GM12874 (cell line): Measurements from ENCODE around the gene RAP1A.

Experiments used
- TF ChIP-seq, protein P1 (sequence below): IDR thresholded peaks from 2 replicates; pipeline ENCODE4 v1.5.1; 2011; ENCODE audit warnings: low read depth, mild to moderate bottlenecking, control low read depth, low read length, moderate library complexity; ENCODE audit not compliant: insufficient read depth

RAP1A gene

GRCh38 chr1:111599781-111600693 is 19.6 kb upstream of the RAP1A start:
- TF ChIP-seq, protein P1, sequence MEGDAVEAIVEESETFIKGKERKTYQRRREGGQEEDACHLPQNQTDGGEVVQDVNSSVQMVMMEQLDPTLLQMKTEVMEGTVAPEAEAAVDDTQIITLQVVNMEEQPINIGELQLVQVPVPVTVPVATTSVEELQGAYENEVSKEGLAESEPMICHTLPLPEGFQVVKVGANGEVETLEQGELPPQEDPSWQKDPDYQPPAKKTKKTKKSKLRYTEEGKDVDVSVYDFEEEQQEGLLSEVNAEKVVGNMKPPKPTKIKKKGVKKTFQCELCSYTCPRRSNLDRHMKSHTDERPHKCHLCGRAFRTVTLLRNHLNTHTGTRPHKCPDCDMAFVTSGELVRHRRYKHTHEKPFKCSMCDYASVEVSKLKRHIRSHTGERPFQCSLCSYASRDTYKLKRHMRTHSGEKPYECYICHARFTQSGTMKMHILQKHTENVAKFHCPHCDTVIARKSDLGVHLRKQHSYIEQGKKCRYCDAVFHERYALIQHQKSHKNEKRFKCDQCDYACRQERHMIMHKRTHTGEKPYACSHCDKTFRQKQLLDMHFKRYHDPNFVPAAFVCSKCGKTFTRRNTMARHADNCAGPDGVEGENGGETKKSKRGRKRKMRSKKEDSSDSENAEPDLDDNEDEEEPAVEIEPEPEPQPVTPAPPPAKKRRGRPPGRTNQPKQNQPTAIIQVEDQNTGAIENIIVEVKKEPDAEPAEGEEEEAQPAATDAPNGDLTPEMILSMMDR: no peak

- TF ChIP-seq, protein P1: no peak
These were observed 18.7 kb upstream of the RAP1A start for GRCh38 chr1:111600886-111601386.

GRCh38 chr1:111602302-111602701 is 17.3 kb upstream of the RAP1A start:
- TF ChIP-seq, protein P1: no peak

GRCh38 chr1:111602974-111603373 is 16.6 kb upstream of the RAP1A start:
- TF ChIP-seq, protein P1: no peak

- TF ChIP-seq, protein P1: no peak
These were observed 15.6 kb upstream of the RAP1A start for GRCh38 chr1:111603979-111604378.

GRCh38 chr1:111604931-111605330 is 14.7 kb upstream of the RAP1A start:
- TF ChIP-seq, protein P1: no peak

DNA sequence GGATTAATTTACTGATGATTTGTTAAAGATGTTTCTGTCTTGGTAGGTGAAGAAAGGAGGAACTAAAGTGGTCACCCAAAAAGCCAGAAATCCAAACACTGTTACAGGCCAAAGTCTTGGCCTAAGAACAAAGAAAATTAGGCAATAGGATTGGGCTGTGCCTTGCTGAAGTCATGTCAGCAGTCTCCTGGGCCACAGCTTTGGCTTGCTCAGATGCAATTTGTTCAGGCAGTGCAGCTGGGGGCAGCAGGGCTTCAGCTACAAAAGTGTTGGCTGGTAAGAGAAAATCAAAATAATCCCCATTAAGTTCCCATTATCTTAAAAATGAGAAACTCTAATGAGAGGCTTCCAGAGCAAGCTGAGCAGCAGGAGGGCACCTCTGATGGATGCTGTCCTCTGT is 14.0 kb upstream of the RAP1A start:
- TF ChIP-seq, protein P1: no peak
